ENCODE data around the gene CRYM. TPM values are rescaled to one million over a fixed set of nuclear protein-coding genes. Genes with fewer than 3 reads are reported as not detected.
A peak's percentile ranks its signal among the peaks of the same experiment; 100 is the strongest.
"Not testable (repeated sequence)": the region's sequence is repeated elsewhere in the genome, so short reads cannot be mapped to it uniquely, and the experiment has no call there.

Gene CRYM
- total RNA-seq, result 2.7 to 4.6 TPM (median 4.1 TPM) in 3 replicates

DNA sequence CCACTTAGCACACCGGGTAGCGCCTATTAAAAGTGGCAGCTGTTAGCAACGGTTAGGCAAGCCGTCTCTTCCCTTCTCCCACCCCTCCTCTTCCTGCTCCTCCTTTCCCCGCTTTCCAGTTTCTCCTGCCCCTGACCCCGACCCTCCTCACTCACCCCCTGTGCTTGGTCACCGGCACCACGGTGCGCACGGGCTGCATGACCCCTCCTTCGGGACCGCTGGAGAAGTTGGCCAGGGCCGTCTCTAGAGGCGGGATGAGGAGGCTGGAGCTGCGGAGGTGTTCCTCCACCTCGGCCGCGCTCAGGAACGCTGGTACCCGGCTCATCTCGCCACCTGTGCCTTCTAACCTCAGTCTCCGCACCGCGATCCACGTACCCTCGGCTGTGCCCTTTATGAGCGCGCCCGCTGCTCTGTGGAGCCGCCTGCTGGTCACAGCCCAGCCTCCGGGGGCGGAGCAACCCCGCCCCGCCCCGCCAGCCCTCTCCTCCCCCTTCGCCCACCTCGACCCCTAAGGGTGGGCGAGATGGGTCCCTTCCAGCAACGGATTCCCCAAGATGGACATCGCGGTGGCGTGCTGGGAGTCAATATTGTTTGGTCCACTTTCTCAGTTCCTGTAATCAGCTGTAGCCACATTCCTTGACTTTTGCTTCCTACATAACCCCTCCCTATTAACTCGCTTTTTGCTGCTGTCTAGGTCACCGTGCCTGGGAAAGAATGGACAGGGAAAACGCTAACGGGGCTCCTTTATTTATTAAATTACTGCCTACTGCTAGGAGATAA lies at the start of gene CRYM:
Gene CRYM, minus strand, starts transcription at position 364 of the 780 bp plus-strand sequence. Its CDS starts 39 bp downstream, at position 325.
- H3K27ac Mint-ChIP-seq, result no peak within 1 kb of the TSS
- H3K4me3 Mint-ChIP-seq, result peak within 1 kb of the TSS; percentile 73
- H3K27me3 Mint-ChIP-seq (ENCODE audit: low read depth), result peaks cover 82% of the 10 kb centered on the region
- peak; percentile 49 to 67 for DNase-seq (ENCODE audit: low spot score in 2 of 2, unreplicated experiment in 2 of 2)
- peaks cover 3% of the 10 kb centered on the region for H3K4me1 Mint-ChIP-seq
- TF ChIP-seq, protein P1, sequence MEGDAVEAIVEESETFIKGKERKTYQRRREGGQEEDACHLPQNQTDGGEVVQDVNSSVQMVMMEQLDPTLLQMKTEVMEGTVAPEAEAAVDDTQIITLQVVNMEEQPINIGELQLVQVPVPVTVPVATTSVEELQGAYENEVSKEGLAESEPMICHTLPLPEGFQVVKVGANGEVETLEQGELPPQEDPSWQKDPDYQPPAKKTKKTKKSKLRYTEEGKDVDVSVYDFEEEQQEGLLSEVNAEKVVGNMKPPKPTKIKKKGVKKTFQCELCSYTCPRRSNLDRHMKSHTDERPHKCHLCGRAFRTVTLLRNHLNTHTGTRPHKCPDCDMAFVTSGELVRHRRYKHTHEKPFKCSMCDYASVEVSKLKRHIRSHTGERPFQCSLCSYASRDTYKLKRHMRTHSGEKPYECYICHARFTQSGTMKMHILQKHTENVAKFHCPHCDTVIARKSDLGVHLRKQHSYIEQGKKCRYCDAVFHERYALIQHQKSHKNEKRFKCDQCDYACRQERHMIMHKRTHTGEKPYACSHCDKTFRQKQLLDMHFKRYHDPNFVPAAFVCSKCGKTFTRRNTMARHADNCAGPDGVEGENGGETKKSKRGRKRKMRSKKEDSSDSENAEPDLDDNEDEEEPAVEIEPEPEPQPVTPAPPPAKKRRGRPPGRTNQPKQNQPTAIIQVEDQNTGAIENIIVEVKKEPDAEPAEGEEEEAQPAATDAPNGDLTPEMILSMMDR (IDR thresholded peaks at IDR 0.05; ENCODE audit: unreplicated experiment), result peak; percentile 73
- peaks cover 7% of the 10 kb centered on the region for H3K9me3 Mint-ChIP-seq
- H3K36me3 Mint-ChIP-seq, result no peaks in the 10 kb centered on the region

DNA sequence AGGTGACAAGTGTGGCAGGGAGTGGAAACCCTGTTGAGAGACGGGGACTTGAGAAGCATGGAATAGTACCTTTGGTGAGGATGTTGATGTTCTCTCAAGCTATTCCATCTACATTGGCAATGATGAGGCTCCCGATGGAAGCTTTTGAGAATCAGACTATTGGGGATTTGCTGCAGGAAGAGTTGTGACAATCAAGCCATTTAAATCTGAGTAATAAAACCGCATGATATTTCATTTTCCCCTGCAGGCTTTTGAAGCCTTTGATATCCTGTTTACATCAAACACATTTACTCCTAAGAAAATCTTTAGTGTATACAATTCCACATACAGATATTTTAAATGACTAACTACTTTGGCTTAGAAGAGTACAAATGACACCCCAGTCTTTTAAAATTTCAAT lies 49.0 kb upstream of the CRYM start:
- Mint-ChIP-seq H3K36me3 (peaks cover 4% of the 10 kb centered on the region), H3K27ac (no peak overlapping the region), H3K9me3 (peaks cover 15% of the 10 kb centered on the region), H3K4me1 (no peaks in the 10 kb centered on the region), H3K4me3 (no peak overlapping the region), H3K27me3 (ENCODE audit: low read depth) (peaks cover 4% of the 10 kb centered on the region)
- no peak for DNase-seq (ENCODE audit: low spot score in 2 of 2, unreplicated experiment in 2 of 2)
- TF ChIP-seq, protein P1 (IDR thresholded peaks at IDR 0.05; ENCODE audit: unreplicated experiment), result no peak

DNA sequence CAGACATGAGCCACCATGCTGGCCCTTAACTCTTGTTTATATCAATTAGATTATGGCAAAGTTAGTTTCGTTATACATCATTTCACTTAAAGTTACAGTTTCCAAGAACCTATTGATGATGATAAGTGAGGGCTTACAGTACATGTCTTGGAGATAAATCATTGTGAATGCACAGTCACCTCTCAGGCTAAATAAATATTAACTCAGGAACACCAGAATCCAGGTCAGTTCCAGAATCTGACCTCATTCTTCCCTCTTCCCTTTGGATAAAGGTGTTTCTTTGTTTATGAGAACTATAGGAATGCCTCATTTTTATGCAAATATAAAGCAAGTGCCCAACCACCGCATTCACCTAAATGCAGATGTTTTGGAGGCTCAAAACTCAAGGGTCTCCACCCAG lies 48.4 kb upstream of the CRYM start:
- H3K4me3 Mint-ChIP-seq, result no peak overlapping the region
- H3K36me3 Mint-ChIP-seq, result peaks cover 4% of the 10 kb centered on the region
- H3K9me3 Mint-ChIP-seq, result peaks cover 15% of the 10 kb centered on the region
- H3K27me3 Mint-ChIP-seq (ENCODE audit: low read depth), result no peaks in the 10 kb centered on the region
- TF ChIP-seq, protein P1 (IDR thresholded peaks at IDR 0.05; ENCODE audit: unreplicated experiment), result no peak
- no peaks in the 10 kb centered on the region for H3K4me1 Mint-ChIP-seq
- no peak for DNase-seq (ENCODE audit: low spot score in 2 of 2, unreplicated experiment in 2 of 2)
- H3K27ac Mint-ChIP-seq, result no peak overlapping the region

DNA sequence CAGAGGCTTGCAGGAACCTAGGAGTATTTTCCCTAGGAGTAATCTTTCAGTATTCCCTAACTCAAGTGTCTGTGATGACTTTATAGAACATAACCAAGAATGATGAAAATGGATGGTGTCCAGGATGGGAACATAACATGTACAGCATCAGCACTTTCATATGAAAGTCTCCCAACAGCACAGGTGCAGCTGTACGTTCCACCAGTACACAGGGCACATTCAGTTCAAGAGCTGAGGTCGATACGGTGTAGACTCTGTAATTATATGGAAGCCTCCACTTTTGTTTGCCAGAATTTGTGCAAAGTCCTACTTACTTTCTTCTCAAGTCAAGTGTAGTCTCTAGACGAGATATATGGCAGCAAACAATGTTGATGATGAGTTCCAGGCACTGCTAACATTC lies 46.2 kb upstream of the CRYM start:
- Mint-ChIP-seq H3K9me3 (peaks cover 12% of the 10 kb centered on the region), H3K4me1 (no peaks in the 10 kb centered on the region), H3K36me3 (peaks cover 4% of the 10 kb centered on the region), H3K27me3 (ENCODE audit: low read depth) (no peaks in the 10 kb centered on the region), H3K27ac (no peak overlapping the region), H3K4me3 (no peak overlapping the region)
- TF ChIP-seq, protein P1 (IDR thresholded peaks at IDR 0.05; ENCODE audit: unreplicated experiment), result no peak
- no peak for DNase-seq (ENCODE audit: low spot score in 2 of 2, unreplicated experiment in 2 of 2)

DNA sequence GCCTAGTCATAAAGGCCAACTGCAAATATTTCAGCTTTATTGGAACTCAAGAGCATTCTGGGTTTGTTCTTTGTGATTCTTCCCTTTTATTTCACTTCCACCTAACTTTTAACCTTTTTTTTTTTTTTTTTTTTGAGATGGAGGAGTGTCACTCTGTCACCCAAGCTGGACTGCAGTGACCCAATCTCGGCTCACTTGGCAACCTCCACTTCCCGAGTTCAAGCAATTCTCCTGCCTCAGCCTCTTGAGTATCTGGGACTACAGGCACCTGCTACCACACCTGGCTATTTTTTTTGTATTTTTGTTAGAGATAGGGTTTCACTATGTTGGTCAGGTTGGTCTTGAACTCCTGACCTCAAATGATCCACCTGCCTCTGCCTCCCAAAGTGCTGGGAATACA lies 44.2 kb upstream of the CRYM start:
- not testable (repeated sequence) for H3K4me1 Mint-ChIP-seq; H3K4me3 Mint-ChIP-seq; H3K27me3 Mint-ChIP-seq (ENCODE audit: low read depth); DNase-seq (ENCODE audit: low spot score in 2 of 2, unreplicated experiment in 2 of 2); H3K9me3 Mint-ChIP-seq; H3K27ac Mint-ChIP-seq; H3K36me3 Mint-ChIP-seq

DNA sequence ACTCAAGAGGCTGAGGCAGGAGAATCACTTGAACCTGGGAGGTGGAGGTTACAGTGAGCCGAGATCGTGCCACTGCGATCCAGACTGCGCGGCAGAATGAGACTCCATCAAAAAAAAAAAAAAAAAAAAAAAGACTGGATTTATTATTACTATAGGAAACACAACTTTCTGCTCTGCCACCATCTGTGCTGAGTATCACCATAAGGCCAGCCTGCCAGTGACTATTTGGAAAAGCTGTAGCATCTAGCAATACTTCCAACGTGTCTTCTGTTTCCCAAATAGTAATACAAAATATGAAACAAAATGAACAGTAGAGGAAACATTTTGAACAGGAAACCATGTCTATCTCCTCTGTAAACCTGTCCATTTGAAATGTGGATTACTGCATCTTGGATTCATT lies 43.6 kb upstream of the CRYM start:
- no peaks in the 10 kb centered on the region for H3K9me3 Mint-ChIP-seq
- no peaks in the 10 kb centered on the region for H3K27me3 Mint-ChIP-seq (ENCODE audit: low read depth)
- no peak for DNase-seq (ENCODE audit: low spot score in 2 of 2, unreplicated experiment in 2 of 2)
- H3K36me3 Mint-ChIP-seq, result peaks cover 2% of the 10 kb centered on the region
- TF ChIP-seq, protein P1 (IDR thresholded peaks at IDR 0.05; ENCODE audit: unreplicated experiment), result no peak
- no peaks in the 10 kb centered on the region for H3K4me1 Mint-ChIP-seq
- H3K4me3 Mint-ChIP-seq, result no peak overlapping the region
- no peak overlapping the region for H3K27ac Mint-ChIP-seq
